GM10266 (cell line): ENCODE data around the gene TGFBR3L.
A peak's percentile ranks its signal among the peaks of the same experiment; 100 is the strongest.

Experiments
- DNase-seq: peaks from one replicate; pipeline ENCODE4 v3.0.0; 2012; ENCODE audit errors: extremely low spot score
- CTCF ChIP-seq: IDR thresholded peaks from 2 replicates; pipeline ENCODE4 v1.5.1; 2012; ENCODE audit warnings: mild to moderate bottlenecking, low read depth; ENCODE audit not compliant: control insufficient read depth, insufficient read depth; ENCODE audit errors: missing control alignments

Gene TGFBR3L

GRCh38 chr19:7911508-7912143 lies 3.0 kb upstream of the TGFBR3L start:
- no peak for TF ChIP-seq CTCF
- no peak for DNase-seq

GRCh38 chr19:7912144-7912696 lies 2.4 kb upstream of the TGFBR3L start:
- no peak for TF ChIP-seq CTCF
- DNase-seq, result no peak

- DNase-seq, result no peak
- TF ChIP-seq CTCF, result no peak
Measured at GRCh38 chr19:7912697-7913564, 1.7 kb upstream of the TGFBR3L start.

- TF ChIP-seq CTCF, result no peak
- no peak for DNase-seq
Measured at GRCh38 chr19:7913652-7914051, 978 bp upstream of the TGFBR3L start.

GRCh38 chr19:7914099-7914498 lies 531 bp upstream of the TGFBR3L start:
- no peak for DNase-seq
- TF ChIP-seq CTCF, result no peak

GRCh38 chr19:7915250-7916102 lies 846 bp downstream of the TGFBR3L start:
- TF ChIP-seq CTCF, result no peak
- peak; percentile 42 for DNase-seq
